Mesodermal cell (in vitro differentiated cells): Measurements from ENCODE around the gene STK39.

Experiments used
- H3K27ac ChIP-seq: 2 replicates; pipeline ENCODE4 v1.7.0; 2013; ENCODE audit warnings: mild to moderate bottlenecking, low read depth, low read length, moderate library complexity; ENCODE audit not compliant: severe bottlenecking
- H3K36me3 ChIP-seq: 2 replicates; pipeline ENCODE4 v1.7.1; 2013; ENCODE audit warnings: mild to moderate bottlenecking, low read length, moderate library complexity; ENCODE audit not compliant: control insufficient read depth, insufficient read depth
- H3K4me1 ChIP-seq: one replicate; pipeline ENCODE4 v1.7.1; 2013; ENCODE audit warnings: mild to moderate bottlenecking, low read length; ENCODE audit not compliant: insufficient read depth, control insufficient read depth, poor library complexity, severe bottlenecking
- H3K4me3 ChIP-seq: 2 replicates; pipeline ENCODE4 v1.7.0; 2013; ENCODE audit warnings: low read length, control low read depth, mild to moderate bottlenecking; ENCODE audit not compliant: insufficient read depth, poor library complexity, severe bottlenecking; ENCODE audit errors: extremely low read depth
- H3K9me3 ChIP-seq: 2 replicates; pipeline ENCODE4 v1.7.1; 2013; ENCODE audit warnings: mild to moderate bottlenecking, low read length, moderate library complexity; ENCODE audit not compliant: control insufficient read depth
- WGBS, 2 experiments: methylation state at CpG; one replicate each; pipeline ENCODE4 v1.1.5; 2013; ENCODE audit warnings: missing lambda C conversion rate in 2 of 2; ENCODE audit not compliant: insufficient coverage in 2 of 2; 5-methylcytosine and 5-hydroxymethylcytosine counted together

The STK39 gene

GRCh38 chr2:168243061-168243460, 4.3 kb downstream of the STK39 start:
- Histone ChIP-seq H3K9me3 (no peaks in the 10 kb centered on the region), H3K4me3 (no peak overlapping the region), H3K4me1 (peaks cover 18% of the 10 kb centered on the region), H3K36me3 (no peaks in the 10 kb centered on the region), H3K27ac (no peak overlapping the region)
- 83 to 94% methylated on average over 4 of the region's 5 CpGs for WGBS, 2 experiments

- Histone ChIP-seq H3K4me3 (no peak overlapping the region), H3K4me1 (peaks cover 18% of the 10 kb centered on the region), H3K36me3 (no peaks in the 10 kb centered on the region), H3K27ac (peak overlapping the region; percentile 10), H3K9me3 (no peaks in the 10 kb centered on the region)
- 90 to 100% methylated on average over 2 to 3 of the region's 5 CpGs for WGBS, 2 experiments
Observed at GRCh38 chr2:168241746-168242145, 5.6 kb downstream of the STK39 start.

GRCh38 chr2:168241208-168241607, 6.2 kb downstream of the STK39 start:
- 73 to 86% methylated on average over 4 to 5 of the region's 5 CpGs for WGBS, 2 experiments
- H3K36me3 ChIP-seq = no peaks in the 10 kb centered on the region
- no peaks in the 10 kb centered on the region for H3K9me3 ChIP-seq
- peak overlapping the region; percentile 16 for H3K27ac ChIP-seq
- H3K4me3 ChIP-seq = no peak overlapping the region
- peaks cover 18% of the 10 kb centered on the region for H3K4me1 ChIP-seq

- no peaks in the 10 kb centered on the region for H3K9me3 ChIP-seq
- H3K36me3 ChIP-seq = no peaks in the 10 kb centered on the region
- 92 to 100% methylated on average over 1 to 2 of the region's 5 CpGs for WGBS, 2 experiments
- no peak overlapping the region for H3K27ac ChIP-seq
- peaks cover 9% of the 10 kb centered on the region for H3K4me1 ChIP-seq
- no peak overlapping the region for H3K4me3 ChIP-seq
Observed at GRCh38 chr2:168239281-168239680, 8.1 kb downstream of the STK39 start.

GRCh38 chr2:168237741-168238140, 9.7 kb downstream of the STK39 start:
- no peak overlapping the region for H3K27ac ChIP-seq
- 89% methylated on average over 1 of the region's 1 CpG; no CpG with 5 or more reads in 1 of the 2 experiments for WGBS, 2 experiments
- H3K4me3 ChIP-seq = no peak overlapping the region
- no peaks in the 10 kb centered on the region for H3K9me3 ChIP-seq
- no peaks in the 10 kb centered on the region for H3K36me3 ChIP-seq
- peaks cover 9% of the 10 kb centered on the region for H3K4me1 ChIP-seq

- Histone ChIP-seq H3K27ac (no peak overlapping the region), H3K4me1 (no peaks in the 10 kb centered on the region), H3K36me3 (peaks cover 6% of the 10 kb centered on the region), H3K4me3 (no peak overlapping the region), H3K9me3 (peaks cover 5% of the 10 kb centered on the region)
- WGBS, 2 experiments = 95% methylated on average over 2 of the region's 2 CpGs; no CpG with 5 or more reads in 1 of the 2 experiments
Observed at GRCh38 chr2:168234407-168235085, 12.8 kb downstream of the STK39 start.

- Histone ChIP-seq H3K4me1 (no peaks in the 10 kb centered on the region), H3K9me3 (peaks cover 5% of the 10 kb centered on the region), H3K36me3 (peaks cover 6% of the 10 kb centered on the region), H3K27ac (no peak overlapping the region), H3K4me3 (no peak overlapping the region)
- WGBS, 2 experiments = 100% methylated on average over 1 of the region's 5 CpGs
Observed at GRCh38 chr2:168233726-168234406, 13.5 kb downstream of the STK39 start.

- 83 to 88% methylated on average over 1 to 2 of the region's 2 CpGs for WGBS, 2 experiments
- Histone ChIP-seq H3K4me3 (no peak overlapping the region), H3K27ac (no peak overlapping the region), H3K4me1 (no peaks in the 10 kb centered on the region), H3K36me3 (peaks cover 6% of the 10 kb centered on the region), H3K9me3 (peaks cover 5% of the 10 kb centered on the region)
Observed at GRCh38 chr2:168233166-168233565, 14.2 kb downstream of the STK39 start.

GRCh38 chr2:168231609-168232241, 15.7 kb downstream of the STK39 start:
- Histone ChIP-seq H3K36me3 (peaks cover 6% of the 10 kb centered on the region), H3K27ac (no peak overlapping the region), H3K9me3 (peaks cover 5% of the 10 kb centered on the region), H3K4me1 (no peaks in the 10 kb centered on the region), H3K4me3 (no peak overlapping the region)
- WGBS, 2 experiments = 100% methylated on average over 1 of the region's 7 CpGs; no CpG with 5 or more reads in 1 of the 2 experiments

- no peaks in the 10 kb centered on the region for H3K4me1 ChIP-seq
- 73 to 100% methylated on average over 2 of the region's 5 CpGs for WGBS, 2 experiments
- H3K36me3 ChIP-seq = peaks cover 6% of the 10 kb centered on the region
- H3K27ac ChIP-seq = no peak overlapping the region
- H3K9me3 ChIP-seq = peaks cover 5% of the 10 kb centered on the region
- H3K4me3 ChIP-seq = no peak overlapping the region
Observed at GRCh38 chr2:168230389-168230788, 17.0 kb downstream of the STK39 start.
